Stimulated activated naive CD4-positive, alpha-beta T cell treated with Interleukin-2 at 50 U/mL for 16 hours (primary cell): ENCODE data around the gene NAIF1.
"Not testable (repeated sequence)": the region's sequence is repeated elsewhere in the genome, so short reads cannot be mapped to it uniquely, and the experiment has no call there.

Experiments
- DNase-seq: peaks from one replicate; lab custom pipeline; 2025; lab: John Stamatoyannopoulos, UW

NAIF1 gene

GRCh38 chr9:128087262-128087661 is 20.1 kb upstream of the NAIF1 start:
- DNase-seq = no peak

GRCh38 chr9:128085943-128086342 is 18.8 kb upstream of the NAIF1 start:
- DNase-seq = no peak

- DNase-seq = no peak
These were observed 17.6 kb upstream of the NAIF1 start for GRCh38 chr9:128084746-128085145.

GRCh38 chr9:128082151-128082550 is 15.0 kb upstream of the NAIF1 start:
- no peak for DNase-seq

GRCh38 chr9:128081056-128081455 is 13.9 kb upstream of the NAIF1 start:
- DNase-seq = no peak

GRCh38 chr9:128080206-128080605 is 13.1 kb upstream of the NAIF1 start:
- DNase-seq = no peak

GRCh38 chr9:128078504-128079434 is 11.6 kb upstream of the NAIF1 start:
- no peak for DNase-seq

- DNase-seq = no peak
These were observed 10.9 kb upstream of the NAIF1 start for GRCh38 chr9:128077847-128078503.

GRCh38 chr9:128073253-128073886 is 6.2 kb upstream of the NAIF1 start:
- DNase-seq = no peak

GRCh38 chr9:128072144-128073021 is 5.3 kb upstream of the NAIF1 start:
- peak; percentile 42 for DNase-seq

- DNase-seq = not testable (repeated sequence)
These were observed 4.4 kb upstream of the NAIF1 start for GRCh38 chr9:128071475-128071874.

- DNase-seq = no peak
These were observed 3.8 kb upstream of the NAIF1 start for GRCh38 chr9:128070874-128071273.

GRCh38 chr9:128068386-128069205 is 1.5 kb upstream of the NAIF1 start:
- peak; percentile 60 for DNase-seq

GRCh38 chr9:128067645-128068385 is 695 bp upstream of the NAIF1 start, which contains the start of gene SLC25A25:
Gene SLC25A25 (plus strand): TSS chr9:128068232. CDS start chr9:128068320, 88 bp downstream.
- DNase-seq = peak; percentile 99

- DNase-seq = no peak
These were observed 1.0 kb downstream of the NAIF1 start for GRCh38 chr9:128065907-128066712.

- DNase-seq = no peak
These were observed 4.0 kb downstream of the NAIF1 start for GRCh38 chr9:128062846-128063831.

GRCh38 chr9:128062279-128062678 is 4.8 kb downstream of the NAIF1 start:
- no peak for DNase-seq
